HCT116 (cell line): ENCODE data around the gene ATG101.

ENCODE experiments used
- EZH2phosphoT487 ChIP-seq: fragments of 200-600 bp; IDR thresholded peaks from 2 replicates; pipeline ENCODE4 v1.6.1; 2018; ENCODE audit warnings: antibody characterized with exemption, borderline replicate concordance
- POLR2A ChIP-seq: IDR thresholded peaks from 2 replicates; pipeline ENCODE4 v1.7.0; 2011; ENCODE audit warnings: borderline replicate concordance; ENCODE audit not compliant: insufficient read depth, insufficient read length; ENCODE audit errors: extremely low read depth
- POLR2AphosphoS5 ChIP-seq: IDR thresholded peaks from 2 replicates; pipeline ENCODE4 v1.6.1; 2011; ENCODE audit warnings: mild to moderate bottlenecking, low read depth, low read length, moderate library complexity
- RAD21 ChIP-seq: IDR thresholded peaks from 2 replicates; pipeline ENCODE4 v1.6.1; 2012; ENCODE audit warnings: low read depth, mild to moderate bottlenecking
- TF ChIP-seq, protein P1 (sequence below), 3 experiments: fragments of 200-600 bp in 1 of 3; sonication (generic) in 1 of 3; IDR thresholded peaks in 2 of 3; conservative IDR thresholded peaks in 1 of 3; 2 replicates each; pipeline ENCODE4 v1.5.1; 2012 to 2017; ENCODE audit warnings: low read depth in 2 of 3, low read length in 2 of 3, antibody characterized with exemption in 1 of 3, borderline replicate concordance in 1 of 3, control low read depth in 1 of 3, mild to moderate bottlenecking in 1 of 3, mixed read lengths in 1 of 3, mixed run types in 1 of 3, moderate library complexity in 1 of 3; ENCODE audit not compliant: insufficient read depth in 1 of 3

DNA sequence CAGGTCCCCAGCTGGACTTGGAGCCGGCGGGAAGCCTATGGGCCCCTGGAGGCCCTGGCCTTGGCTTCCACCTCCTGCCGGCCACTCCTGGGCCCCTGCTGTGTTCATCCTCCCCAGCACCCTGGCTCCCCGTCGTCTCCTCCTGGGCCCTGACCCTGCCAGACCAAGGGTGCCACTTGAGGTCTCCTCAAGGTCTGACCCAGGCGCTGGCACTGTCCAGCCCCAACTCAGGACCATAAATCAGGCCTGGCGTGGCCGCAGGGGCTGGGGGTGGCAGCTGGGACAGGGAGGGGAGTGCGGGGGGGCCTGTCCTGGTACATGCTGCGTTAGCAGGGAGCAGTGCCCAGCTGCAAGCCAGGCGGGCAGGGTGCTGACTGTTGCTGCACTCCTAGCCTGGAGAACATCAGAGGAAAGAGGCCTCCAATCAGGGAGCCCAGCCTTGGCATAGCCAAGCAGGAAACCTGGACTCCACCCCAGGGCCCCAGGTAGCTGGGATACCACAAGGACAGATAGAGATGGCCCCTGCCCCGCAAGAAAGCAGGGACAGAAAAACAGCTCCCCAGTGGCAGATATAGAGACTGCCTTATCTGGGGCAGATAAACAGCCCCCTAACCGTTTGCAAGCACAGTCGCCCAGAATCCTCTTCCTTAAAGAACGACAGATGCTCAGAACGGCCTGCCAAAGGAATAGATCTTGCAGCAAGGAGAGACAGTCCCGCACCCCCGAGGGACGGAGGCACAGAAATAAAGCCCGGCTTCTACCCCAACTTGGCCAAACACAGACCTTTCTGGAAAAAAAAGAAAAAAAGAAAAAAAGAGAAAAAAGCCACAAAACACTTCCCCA is 6.5 kb upstream of the ATG101 start:
- no peak for TF ChIP-seq EZH2phosphoT487
- no peak for TF ChIP-seq POLR2A
- TF ChIP-seq, protein P1, sequence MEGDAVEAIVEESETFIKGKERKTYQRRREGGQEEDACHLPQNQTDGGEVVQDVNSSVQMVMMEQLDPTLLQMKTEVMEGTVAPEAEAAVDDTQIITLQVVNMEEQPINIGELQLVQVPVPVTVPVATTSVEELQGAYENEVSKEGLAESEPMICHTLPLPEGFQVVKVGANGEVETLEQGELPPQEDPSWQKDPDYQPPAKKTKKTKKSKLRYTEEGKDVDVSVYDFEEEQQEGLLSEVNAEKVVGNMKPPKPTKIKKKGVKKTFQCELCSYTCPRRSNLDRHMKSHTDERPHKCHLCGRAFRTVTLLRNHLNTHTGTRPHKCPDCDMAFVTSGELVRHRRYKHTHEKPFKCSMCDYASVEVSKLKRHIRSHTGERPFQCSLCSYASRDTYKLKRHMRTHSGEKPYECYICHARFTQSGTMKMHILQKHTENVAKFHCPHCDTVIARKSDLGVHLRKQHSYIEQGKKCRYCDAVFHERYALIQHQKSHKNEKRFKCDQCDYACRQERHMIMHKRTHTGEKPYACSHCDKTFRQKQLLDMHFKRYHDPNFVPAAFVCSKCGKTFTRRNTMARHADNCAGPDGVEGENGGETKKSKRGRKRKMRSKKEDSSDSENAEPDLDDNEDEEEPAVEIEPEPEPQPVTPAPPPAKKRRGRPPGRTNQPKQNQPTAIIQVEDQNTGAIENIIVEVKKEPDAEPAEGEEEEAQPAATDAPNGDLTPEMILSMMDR (IDR thresholded peaks at IDR 0.05 in 2 of 3, conservative IDR thresholded peaks at IDR 0.05 in 1 of 3; ENCODE audit: borderline replicate concordance in 1 of 3, insufficient read depth in 1 of 3, low read depth in 2 of 3, low read length in 2 of 3), result no peak
- no peak for TF ChIP-seq POLR2AphosphoS5
- TF ChIP-seq RAD21, result no peak
